IMR-90 (cell line): Measurements from ENCODE around the gene KCNJ2. TPM values are rescaled to one million over a fixed set of nuclear protein-coding genes. Genes with fewer than 3 reads are reported as not detected.

ENCODE experiments used
- ATAC-seq: fragments of 200-7000 bp; cut with Tn5 transposase; 2 replicates; pipeline ENCODE4 v1.9.1; 2020; ENCODE audit warnings: low read depth, mild to moderate bottlenecking, moderate library complexity
- BruUV-seq: library from RNA; stranded (reverse); fragments of 400-500 nt; replicated peaks from 2 replicates; lab custom pipeline; 2021; lab: Mats Ljungman, UMichigan
- CTCF ChIA-PET: fragments of 300-600 bp; formaldehyde crosslinking; extraction: SDS; loops from one replicate; lab custom pipeline; 2021; ENCODE audit warnings: antibody characterized with exemption; lab: Yijun Ruan, JAX
- POLR2A ChIA-PET: fragments of 300-600 bp; sonication (Branson Sonifier 250); formaldehyde crosslinking; loops from one replicate; lab custom pipeline; 2022; ENCODE audit warnings: antibody characterized with exemption; ENCODE audit not compliant: unreplicated experiment; lab: Charles Lee
- DNase-seq: peaks from one replicate; pipeline ENCODE4 v3.0.0; 2013
- H2AFZ ChIP-seq: replicated peaks from 2 replicates; pipeline ENCODE3; 2013; ENCODE audit warnings: low read length, mild to moderate bottlenecking; ENCODE audit not compliant: poor library complexity
- H2AK5ac ChIP-seq: 2 replicates; pipeline ENCODE4 v1.6.1; 2013; ENCODE audit warnings: low read depth, low read length, inconsistent platforms
- H2AK9ac ChIP-seq: replicated peaks from 2 replicates; pipeline ENCODE3; 2013; ENCODE audit warnings: mild to moderate bottlenecking, low read depth, low read length, moderate library complexity; ENCODE audit not compliant: poor library complexity
- H2BK120ac ChIP-seq: 2 replicates; pipeline ENCODE4 v1.6.1; 2013; ENCODE audit warnings: low read depth, low read length, inconsistent platforms
- H2BK15ac ChIP-seq: 3 replicates; pipeline ENCODE4 v1.6.1; 2013; ENCODE audit warnings: low read depth, low read length, inconsistent platforms
- H2BK20ac ChIP-seq: 2 replicates; pipeline ENCODE4 v1.6.1; 2013; ENCODE audit warnings: low read depth, mild to moderate bottlenecking, inconsistent platforms, low read length, moderate library complexity
- H2BK5ac ChIP-seq: 2 replicates; pipeline ENCODE4 v1.6.1; 2013; ENCODE audit warnings: mild to moderate bottlenecking, low read depth, low read length, inconsistent platforms; ENCODE audit not compliant: poor library complexity, severe bottlenecking
- H3K14ac ChIP-seq: replicated peaks from 2 replicates; pipeline ENCODE4 v1.6.1; 2013; ENCODE audit warnings: low read depth, low read length, inconsistent platforms
- H3K18ac ChIP-seq: 2 replicates; pipeline ENCODE4 v1.6.1; 2013; ENCODE audit warnings: low read depth, low read length, control low read depth
- H3K23ac ChIP-seq: 2 replicates; pipeline ENCODE4 v1.6.1; 2013; ENCODE audit warnings: low read depth, low read length, inconsistent platforms
- H3K27ac ChIP-seq: 2 replicates; pipeline ENCODE4 v1.5.1; 2013; ENCODE audit warnings: mild to moderate bottlenecking, control low read depth, low read length; ENCODE audit not compliant: insufficient read depth
- H3K27me3 ChIP-seq: 2 replicates; pipeline ENCODE4 v1.6.1; 2013; ENCODE audit warnings: low read length; ENCODE audit not compliant: control insufficient read depth, insufficient read depth
- H3K36me3 ChIP-seq: 2 replicates; pipeline ENCODE4 v1.6.1; 2013; ENCODE audit warnings: low read length, mixed read lengths; ENCODE audit not compliant: control insufficient read depth, insufficient read depth
- H3K4ac ChIP-seq: 2 replicates; pipeline ENCODE4 v1.6.1; 2013; ENCODE audit warnings: low read depth, low read length, inconsistent platforms
- H3K4me1 ChIP-seq: 2 replicates; pipeline ENCODE4 v1.6.1; 2013; ENCODE audit warnings: low read length, mixed read lengths; ENCODE audit not compliant: control insufficient read depth, insufficient read depth
- H3K4me2 ChIP-seq: 2 replicates; pipeline ENCODE4 v1.6.1; 2013; ENCODE audit warnings: low read depth, mild to moderate bottlenecking, control low read depth, low read length, moderate library complexity
- H3K4me3 ChIP-seq: 2 replicates; pipeline ENCODE4 v1.5.1; 2013; ENCODE audit warnings: low read depth, mild to moderate bottlenecking, control low read depth, low read length, moderate library complexity; ENCODE audit not compliant: insufficient read depth
- H3K56ac ChIP-seq: 2 replicates; pipeline ENCODE4 v1.6.1; 2013; ENCODE audit warnings: low read length, inconsistent platforms; ENCODE audit not compliant: insufficient read depth; ENCODE audit errors: extremely low read depth
- H3K79me1 ChIP-seq, 2 experiments: 2 replicates each; pipeline ENCODE4 v1.6.1; 2013; ENCODE audit warnings: low read length in 2 of 2, inconsistent platforms in 1 of 2, low read depth in 1 of 2
- H3K9ac ChIP-seq: 2 replicates; pipeline ENCODE4 v1.6.1; 2013; ENCODE audit warnings: low read depth, low read length, control low read depth
- H3K9me1 ChIP-seq: 2 replicates; pipeline ENCODE4 v1.6.1; 2013; ENCODE audit warnings: low read length, inconsistent platforms; ENCODE audit not compliant: insufficient read depth
- H3K9me3 ChIP-seq: 2 replicates; pipeline ENCODE4 v1.6.1; 2013; ENCODE audit warnings: low read length; ENCODE audit not compliant: control insufficient read depth, insufficient read depth
- H4K20me1 ChIP-seq: 2 replicates; pipeline ENCODE4 v1.6.1; 2013; ENCODE audit warnings: low read length, inconsistent platforms; ENCODE audit not compliant: insufficient read depth
- H4K5ac ChIP-seq: 2 replicates; pipeline ENCODE4 v1.6.1; 2013; ENCODE audit warnings: mild to moderate bottlenecking, low read depth, low read length, control low read depth
- H4K8ac ChIP-seq, 2 experiments: 2 replicates each; pipeline ENCODE4 v1.6.1; 2013; ENCODE audit warnings: low read depth in 2 of 2, low read length in 2 of 2, control low read depth in 1 of 2, inconsistent platforms in 1 of 2
- H4K91ac ChIP-seq: 2 replicates; pipeline ENCODE4 v1.6.1; 2013; ENCODE audit warnings: low read depth, low read length, inconsistent platforms; ENCODE audit not compliant: insufficient read depth
- BHLHE40 ChIP-seq: fragments of 150-350 bp; IDR thresholded peaks from 2 replicates; pipeline ENCODE4 v1.6.1; 2016; ENCODE audit warnings: mild to moderate bottlenecking, low read depth, low read length
- CEBPB ChIP-seq: IDR thresholded peaks from 2 replicates; pipeline ENCODE4 v1.6.1; 2012; ENCODE audit warnings: low read depth, low read length, improper control_type of control experiment
- CTCF ChIP-seq: conservative IDR thresholded peaks from 2 replicates; pipeline ENCODE4 v1.5.1; 2012; ENCODE audit warnings: mild to moderate bottlenecking, low read depth, low read length, improper control_type of control experiment
- FOS ChIP-seq: fragments of 150-350 bp; IDR thresholded peaks from 2 replicates; pipeline ENCODE4 v1.6.1; 2016; ENCODE audit warnings: low read depth, low read length
- MAFK ChIP-seq: IDR thresholded peaks from 2 replicates; pipeline ENCODE4 v1.6.1; 2012; ENCODE audit warnings: low read depth, low read length, improper control_type of control experiment
- RAD21 ChIP-seq: IDR thresholded peaks from 2 replicates; pipeline ENCODE4 v1.6.1; 2012; ENCODE audit warnings: low read length, improper control_type of control experiment
- RCOR1 ChIP-seq: IDR thresholded peaks from 2 replicates; pipeline ENCODE4 v1.6.1; 2012; ENCODE audit warnings: mild to moderate bottlenecking, low read length, improper control_type of control experiment; ENCODE audit not compliant: insufficient replicate concordance
- RFX5 ChIP-seq: IDR thresholded peaks from 2 replicates; pipeline ENCODE4 v1.8.0; 2012; ENCODE audit warnings: low read depth, mild to moderate bottlenecking, low read length, moderate library complexity
- WGBS, 2 experiments: methylation state at CpG; one replicate each; pipeline versions ENCODE4 v1.1.5 to v1.1.7; 2013; ENCODE audit warnings: missing lambda C conversion rate in 2 of 2; ENCODE audit not compliant: insufficient read length in 1 of 2; ENCODE audit errors: extremely low coverage in 2 of 2; 5-methylcytosine and 5-hydroxymethylcytosine counted together
- dilution Hi-C: fragments of 300-500 bp; cut with HindIII; formaldehyde crosslinking; loops from one replicate; pipeline ENCODE4 v1.14.3; 2018; ENCODE audit warnings: low sequenced_read_pairs; ENCODE audit not compliant: unreplicated experiment
- in situ Hi-C: fragments of 300-500 bp; cut with MboI; formaldehyde crosslinking; loops from 3 replicates; pipeline ENCODE4 v1.14.3; 2019; ENCODE audit warnings: low sequenced_read_pairs, inconsistent platforms, mixed read lengths
- intact Hi-C: fragments of 100-400 bp; cut with micrococcal nuclease; formaldehyde crosslinking; loops from 2 replicates; pipeline ENCODE4 v1.10.0; 2022
- polyA plus RNA-seq, 3 experiments: library from polyadenylated mRNA; depleted of rRNA; stranded (reverse); fragments of >200 nt; gene quantifications; 2 replicates each; pipeline ENCODE4 v1.2.3, GENCODE V29; 2012; ENCODE audit warnings: low replicate concordance in 1 of 3
- total RNA-seq: library from RNA; depleted of rRNA; stranded (reverse); fragments of >200 nt; gene quantifications from 2 replicates; pipeline ENCODE4 v1.2.3, GENCODE V29; 2012

KCNJ2 gene
- total and polyA plus RNA-seq, 2 of the 4 experiments (the other 2 are of a cell fraction): 0.55 to 8.6 TPM

GRCh38 chr17:70187383-70187782, 18.1 kb downstream of the KCNJ2 start:
- ChIA-PET POLR2A (no interaction called here), CTCF (no interaction called here)
- H3K14ac ChIP-seq: no peak overlapping the region
- H3K23ac ChIP-seq: no peak overlapping the region
- no peak overlapping the region for H3K4ac ChIP-seq
- H2AK5ac ChIP-seq: no peak overlapping the region
- H2BK15ac ChIP-seq: no peak overlapping the region
- H3K27me3 ChIP-seq: no peaks in the 10 kb centered on the region
- in situ Hi-C loops: no loop called here
- no peaks in the 10 kb centered on the region for H3K79me1 ChIP-seq
- no peak overlapping the region for H4K8ac ChIP-seq
- H2AFZ ChIP-seq: no peak overlapping the region
- no peak overlapping the region for H3K9ac ChIP-seq
- H3K36me3 ChIP-seq: no peaks in the 10 kb centered on the region
- no peak overlapping the region for H2BK120ac ChIP-seq
- H3K56ac ChIP-seq: no peak overlapping the region
- H3K4me1 ChIP-seq: no peaks in the 10 kb centered on the region
- TF ChIP-seq CTCF: no peak
- no peak for TF ChIP-seq RAD21
- TF ChIP-seq RCOR1: no peak
- no peak for TF ChIP-seq CEBPB
- TF ChIP-seq FOS: no peak
- TF ChIP-seq RFX5: no peak
- peak; percentile 89 for TF ChIP-seq MAFK
- TF ChIP-seq BHLHE40: 0 out of 2 replicates have a peak, but pooled peaks have one; percentile 24
- H2AK9ac ChIP-seq: no peak overlapping the region
- no CpG with 5 or more reads among the region's 3 CpGs for WGBS, 2 experiments
- no peak overlapping the region for H3K4me2 ChIP-seq
- BruUV-seq: no TSS peak
- no peaks in the 10 kb centered on the region for H4K20me1 ChIP-seq
- H3K4me3 ChIP-seq: no peak overlapping the region
- H2BK20ac ChIP-seq: no peak overlapping the region
- intact Hi-C loops: no loop called here
- no peaks in the 10 kb centered on the region for H3K9me1 ChIP-seq
- DNase-seq: peak; percentile 67
- peak; percentile 70 for ATAC-seq
- dilution Hi-C loops: no loop called here
- H3K27ac ChIP-seq: no peak overlapping the region
- no peak overlapping the region for H2BK5ac ChIP-seq
- no peak overlapping the region for H4K5ac ChIP-seq
- H3K18ac ChIP-seq: no peak overlapping the region
- H3K9me3 ChIP-seq: no peaks in the 10 kb centered on the region
- H4K91ac ChIP-seq: no peak overlapping the region
